ENCODE measurements around the gene LIN37.
A peak's percentile ranks its signal among the peaks of the same experiment; 100 is the strongest.

- TF ChIP-seq CTCF (IDR thresholded peaks at IDR 0.05) (no peak), CREB1 (CRISPR knock-in tag; IDR thresholded peaks at IDR 0.05) (0 out of 2 replicates have a peak, but pooled peaks have one; percentile 84), NFE2L1 (CRISPR knock-in tag; IDR thresholded peaks at IDR 0.05) (peak; percentile 98; the same call in 1 of the 2 replicates), ELF4 (CRISPR knock-in tag; IDR thresholded peaks at IDR 0.05; ENCODE audit: low read depth) (0 out of 2 replicates have a peak, but pooled peaks have one; percentile 35), STAT6 (CRISPR knock-in tag; conservative IDR thresholded peaks at IDR 0.05; ENCODE audit: low read depth) (no peak), RELA (CRISPR knock-in tag; IDR thresholded peaks at IDR 0.05; ENCODE audit: borderline replicate concordance) (peak; percentile 93), PREB (CRISPR knock-in tag; IDR thresholded peaks at IDR 0.05; ENCODE audit: borderline replicate concordance) (peak; percentile 29; the same call in 1 of the 2 replicates), E2F5 (CRISPR knock-in tag; IDR thresholded peaks at IDR 0.05) (peak; percentile 93)
Measured at GRCh38 chr19:35704218-35704617, 44.2 kb upstream of the LIN37 start, which contains the start of gene ZBTB32.
